CD4-positive, alpha-beta memory T cell (primary cell): Measurements from ENCODE around the gene COL4A1. TPM values are rescaled to one million over a fixed set of nuclear protein-coding genes. Genes with fewer than 3 reads are reported as not detected.

Experiments used
- CTCF ChIA-PET: fragments of 350-600 bp; sonication (Branson Sonifier 250); formaldehyde crosslinking; loops from one replicate; lab custom pipeline; 2021; ENCODE audit warnings: inconsistent platforms; ENCODE audit not compliant: partially characterized antibody; lab: Charles Lee
- POLR2A ChIA-PET: fragments of 350-600 bp; sonication (Branson Sonifier 250); formaldehyde crosslinking; loops from one replicate; lab custom pipeline; 2021; ENCODE audit not compliant: partially characterized antibody; lab: Charles Lee
- DNase-seq, 5 donors: peaks; one replicate each; pipeline versions ENCODE4 v3.0.0 to v3.0.0-alpha.2; 2020 to 2022; ENCODE audit warnings: mixed read lengths in 1 of 5
- H3K27ac ChIP-seq: one replicate; pipeline ENCODE4 v1.7.0; 2013; ENCODE audit warnings: low read depth, low read length
- H3K27me3 ChIP-seq: 2 replicates; pipeline ENCODE4 v1.7.0; 2013; ENCODE audit warnings: mild to moderate bottlenecking, low read length, moderate library complexity; ENCODE audit not compliant: insufficient read depth
- H3K36me3 ChIP-seq: 2 replicates; pipeline ENCODE4 v1.7.0; 2013; ENCODE audit warnings: mild to moderate bottlenecking, low read length, moderate library complexity; ENCODE audit not compliant: insufficient read depth
- H3K4me1 ChIP-seq: 2 replicates; pipeline ENCODE4 v1.7.0; 2013; ENCODE audit warnings: mild to moderate bottlenecking, low read length, moderate library complexity; ENCODE audit not compliant: insufficient read depth
- H3K4me3 ChIP-seq, 2 donors: one replicate each; pipeline ENCODE4 v1.7.0; 2013; ENCODE audit warnings: low read length in 2 of 2, mild to moderate bottlenecking in 1 of 2
- H3K9me3 ChIP-seq, 2 donors: one replicate each; pipeline ENCODE4 v1.7.0; 2013; ENCODE audit warnings: low read length in 2 of 2, control low read depth in 1 of 2; ENCODE audit not compliant: control insufficient read depth in 1 of 2
- H3K27ac Mint-ChIP-seq, 7 donors: one replicate each; pipeline ENCODE4 v1.8.0; 2020 to 2021; ENCODE audit warnings: mixed read lengths in 7 of 7, mild to moderate bottlenecking in 6 of 7, inconsistent platforms in 3 of 7, moderate library complexity in 3 of 7
- H3K27me3 Mint-ChIP-seq, 2 donors: one replicate each; pipeline ENCODE4 v1.8.0; 2020 to 2021; ENCODE audit warnings: mixed read lengths in 2 of 2
- H3K36me3 Mint-ChIP-seq, 2 donors: one replicate each; pipeline ENCODE4 v1.8.0; 2020 to 2021; ENCODE audit warnings: mixed read lengths in 2 of 2, inconsistent platforms in 1 of 2, mild to moderate bottlenecking in 1 of 2
- H3K4me1 Mint-ChIP-seq, 4 donors: one replicate each; pipeline ENCODE4 v1.8.0; 2020 to 2021; ENCODE audit warnings: mixed read lengths in 4 of 4, mild to moderate bottlenecking in 1 of 4
- H3K4me3 Mint-ChIP-seq, 8 donors: one replicate each; pipeline ENCODE4 v1.8.0; 2020 to 2021; ENCODE audit warnings: mixed read lengths in 8 of 8, mild to moderate bottlenecking in 7 of 8, moderate library complexity in 6 of 8, inconsistent platforms in 3 of 8
- H3K9me3 Mint-ChIP-seq, 8 donors: one replicate each; pipeline ENCODE4 v1.8.0; 2020 to 2021; ENCODE audit warnings: mixed read lengths in 8 of 8, mild to moderate bottlenecking in 5 of 8, inconsistent platforms in 3 of 8, moderate library complexity in 1 of 8
- intact Hi-C: fragments of 100-400 bp; cut with micrococcal nuclease; formaldehyde crosslinking; loops from one replicate; pipeline ENCODE4 v1.15.1; 2023
- polyA plus RNA-seq, 2 donors: library from polyadenylated mRNA; unstranded; fragments of 300-500 nt; fragmentation: Illumina TruSeq; gene quantifications; one replicate each; pipeline ENCODE4 v1.2.3, GENCODE V29; 2021
- total RNA-seq, 2 experiments: library from RNA; stranded (reverse); gene quantifications; one replicate each; pipeline ENCODE4 v1.2.3, GENCODE V29; 2021

COL4A1 gene
- total and polyA plus RNA-seq, 4 experiments from 2014 or later = not detected

DNA sequence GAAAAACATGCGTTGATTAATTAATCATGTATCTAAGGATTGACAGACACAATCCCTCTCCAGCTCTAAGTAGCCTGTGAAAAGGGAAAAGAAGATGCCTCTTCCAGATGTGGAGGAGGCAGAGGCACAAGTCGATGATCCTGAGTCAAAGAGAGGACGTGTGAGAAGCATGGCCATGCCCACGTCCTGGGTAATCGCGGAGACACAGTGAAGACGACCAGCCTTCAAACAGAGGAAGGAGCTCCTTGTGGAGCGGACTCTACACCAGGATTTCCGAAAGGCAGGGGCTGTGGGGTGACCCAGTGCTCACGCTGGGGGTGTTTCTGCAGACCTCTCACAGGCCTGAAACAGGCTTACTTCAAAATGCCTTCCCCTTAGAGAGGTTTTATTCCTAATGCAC, 70.5 kb downstream of the COL4A1 start:
- H3K27me3 ChIP-seq = no peaks in the 10 kb centered on the region
- H3K27me3 Mint-ChIP-seq = peaks cover 20% of the 10 kb centered on the region in 2 donors
- intact Hi-C loops = no loop called here
- H3K36me3 Mint-ChIP-seq = no peaks in the 10 kb centered on the region
- no peak for DNase-seq
- no peak overlapping the region for H3K4me3 Mint-ChIP-seq
- H3K9me3 ChIP-seq = no peaks in the 10 kb centered on the region
- H3K27ac Mint-ChIP-seq = no peak overlapping the region
- no peaks in the 10 kb centered on the region for H3K4me1 Mint-ChIP-seq
- H3K9me3 Mint-ChIP-seq = peaks cover 0 to under 1% (median 0%) of the 10 kb centered on the region in 8 donors
- no peak overlapping the region for H3K27ac ChIP-seq
- CTCF ChIA-PET = no interaction called here
- no peaks in the 10 kb centered on the region for H3K36me3 ChIP-seq
- POLR2A ChIA-PET = no interaction called here
- H3K4me3 ChIP-seq = no peak overlapping the region
- no peaks in the 10 kb centered on the region for H3K4me1 ChIP-seq

DNA sequence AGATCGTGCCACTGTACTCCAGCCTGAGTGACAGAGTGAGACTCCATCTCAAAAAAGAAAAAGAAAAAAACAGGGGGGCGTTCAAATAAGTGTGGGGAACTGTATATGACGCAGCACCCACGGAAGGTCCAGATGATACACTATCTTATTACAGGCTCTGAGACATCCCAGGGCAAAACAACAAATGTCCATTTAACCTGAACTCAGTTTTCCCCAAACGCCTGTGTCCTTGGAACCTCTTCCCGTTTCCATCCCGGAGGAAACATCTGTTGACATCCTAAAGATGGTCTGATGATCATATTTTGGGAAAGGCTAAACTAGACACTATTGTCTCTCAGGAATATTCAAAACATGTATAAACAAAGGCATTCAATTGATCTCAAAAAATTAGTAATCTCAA, 72.4 kb downstream of the COL4A1 start:
- CTCF ChIA-PET = interaction anchor here (1.9 kb wide), 1 partner anchor 11 kb away, joined by 8 read pairs; no protein-coding TSS in a partner anchor
- Histone ChIP-seq H3K36me3 (no peaks in the 10 kb centered on the region), H3K27ac (no peak overlapping the region), H3K27me3 (no peaks in the 10 kb centered on the region), H3K4me1 (no peaks in the 10 kb centered on the region), H3K4me3 (no peak overlapping the region), H3K9me3 (no peaks in the 10 kb centered on the region)
- H3K9me3 Mint-ChIP-seq = peaks cover 0 to 1% (median 0%) of the 10 kb centered on the region in 8 donors
- DNase-seq = no peak
- no peak overlapping the region for H3K4me3 Mint-ChIP-seq
- intact Hi-C loops = no loop called here
- H3K27ac Mint-ChIP-seq = no peak overlapping the region
- POLR2A ChIA-PET = no interaction called here
- peaks cover 20 to 22% of the 10 kb centered on the region in 2 donors for H3K27me3 Mint-ChIP-seq
- peaks cover 0 to 1% (median 0%) of the 10 kb centered on the region in 4 donors for H3K4me1 Mint-ChIP-seq
- H3K36me3 Mint-ChIP-seq = no peaks in the 10 kb centered on the region

DNA sequence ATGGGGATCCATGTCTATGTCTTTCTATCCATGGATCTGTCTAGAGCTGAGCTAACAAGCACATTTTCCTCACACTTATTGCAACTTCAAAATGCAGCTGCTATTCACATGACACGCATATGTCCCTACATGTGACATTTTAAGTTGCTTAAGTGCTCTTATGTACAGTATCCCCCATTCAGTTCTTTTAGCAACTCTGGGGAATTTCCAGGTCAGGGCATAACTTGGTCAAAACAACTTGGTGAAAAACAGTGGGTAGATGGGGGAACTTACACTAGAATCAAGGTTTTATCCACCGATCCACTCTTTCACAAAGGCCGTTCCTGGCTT, 73.0 kb downstream of the COL4A1 start:
- H3K4me3 Mint-ChIP-seq = no peak overlapping the region

DNA sequence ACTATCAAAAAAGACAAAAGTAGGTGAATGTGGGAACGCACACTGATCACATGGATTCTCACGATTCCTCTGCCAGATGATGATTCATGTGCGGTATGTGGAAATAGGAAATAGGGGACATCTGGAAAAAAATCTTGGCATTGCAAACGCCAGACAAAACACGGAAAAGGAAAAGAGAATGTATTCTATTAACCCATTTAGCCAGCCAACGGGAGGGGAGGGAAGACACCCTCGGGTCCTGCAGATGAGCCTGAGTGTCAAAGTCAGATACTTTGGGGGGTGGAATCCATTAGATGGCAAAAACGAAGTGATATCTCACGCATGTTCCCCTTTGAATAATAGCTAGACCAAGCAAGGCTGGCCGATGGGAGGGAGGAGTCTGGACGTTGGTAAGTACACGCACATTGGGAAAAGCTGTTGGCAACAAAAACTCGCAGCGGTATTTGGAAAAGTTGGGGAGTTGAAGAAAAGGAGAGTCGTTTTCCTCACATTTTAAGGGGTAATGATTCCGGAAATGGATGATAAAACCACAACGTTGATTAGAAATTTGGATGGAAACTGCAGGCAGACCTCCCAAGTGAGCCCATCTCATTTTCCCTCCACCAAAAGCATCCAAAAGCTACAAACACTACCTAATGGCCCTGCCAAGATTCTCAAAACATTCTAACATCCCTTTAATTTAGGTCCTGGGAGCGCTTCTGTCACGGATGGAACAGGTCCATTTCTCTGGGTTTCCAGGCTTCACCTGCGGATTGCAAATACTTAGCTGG, 73.6 kb downstream of the COL4A1 start:
- H3K4me3 Mint-ChIP-seq = no peak overlapping the region
- H3K27ac Mint-ChIP-seq = no peak overlapping the region
- intact Hi-C loops = no loop called here
- H3K4me1 Mint-ChIP-seq = peaks cover 0 to 1% (median 0%) of the 10 kb centered on the region in 4 donors
- no peaks in the 10 kb centered on the region for H3K4me1 ChIP-seq
- H3K36me3 Mint-ChIP-seq = no peaks in the 10 kb centered on the region
- ChIA-PET CTCF (interaction anchor here (1.9 kb wide), 1 partner anchor 9 kb away, joined by 8 read pairs; no protein-coding TSS in a partner anchor), POLR2A (no interaction called here)
- no peaks in the 10 kb centered on the region for H3K27me3 ChIP-seq
- no peak for DNase-seq
- peaks cover 22% of the 10 kb centered on the region in 2 donors for H3K27me3 Mint-ChIP-seq
- peaks cover 0 to 1% (median 0%) of the 10 kb centered on the region in 8 donors for H3K9me3 Mint-ChIP-seq
- no peak overlapping the region for H3K4me3 ChIP-seq
- no peak overlapping the region for H3K27ac ChIP-seq
- H3K36me3 ChIP-seq = no peaks in the 10 kb centered on the region
- no peaks in the 10 kb centered on the region for H3K9me3 ChIP-seq

More for the DNA sequence above, 73.0 kb downstream of the COL4A1 start:
- H3K9me3 Mint-ChIP-seq = peaks cover 0 to 1% (median 0%) of the 10 kb centered on the region in 8 donors
- Histone ChIP-seq H3K27me3 (no peaks in the 10 kb centered on the region), H3K27ac (no peak overlapping the region), H3K9me3 (no peaks in the 10 kb centered on the region), H3K4me1 (no peaks in the 10 kb centered on the region), H3K36me3 (no peaks in the 10 kb centered on the region), H3K4me3 (no peak overlapping the region)
- DNase-seq = no peak
- H3K27ac Mint-ChIP-seq = no peak overlapping the region
- CTCF ChIA-PET = interaction anchor here (1.9 kb wide), 1 partner anchor 10 kb away, joined by 8 read pairs; no protein-coding TSS in a partner anchor
- H3K4me1 Mint-ChIP-seq = peaks cover 0 to 1% (median 0%) of the 10 kb centered on the region in 4 donors
- H3K27me3 Mint-ChIP-seq = peaks cover 20 to 22% of the 10 kb centered on the region in 2 donors
- POLR2A ChIA-PET = no interaction called here
- intact Hi-C loops = no loop called here
- no peaks in the 10 kb centered on the region for H3K36me3 Mint-ChIP-seq

DNA sequence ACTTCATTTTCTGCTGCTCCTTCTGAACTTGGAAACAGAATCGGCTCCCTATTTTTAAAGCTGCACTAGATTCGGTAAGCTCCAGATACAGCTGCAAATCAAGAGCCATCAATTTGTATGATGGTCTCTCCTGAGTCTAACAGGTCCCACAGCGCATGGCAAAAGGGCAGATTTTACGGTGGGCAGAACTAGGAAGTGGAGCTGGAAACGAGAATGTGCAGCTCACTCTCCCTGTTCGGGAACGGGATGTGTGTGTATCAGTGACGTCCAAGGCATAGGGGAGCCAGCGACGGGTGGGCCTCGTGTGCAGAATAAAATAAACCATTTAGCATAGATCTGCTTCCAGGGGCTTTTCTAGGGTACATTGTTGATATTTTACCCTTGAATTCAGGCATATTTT, 74.2 kb downstream of the COL4A1 start:
- Mint-ChIP-seq H3K27me3 (peaks cover 19 to 22% of the 10 kb centered on the region in 2 donors), H3K9me3 (peaks cover 0 to 1% (median 0%) of the 10 kb centered on the region in 8 donors), H3K4me1 (peaks cover 0 to 1% (median 0%) of the 10 kb centered on the region in 4 donors), H3K27ac (no peak overlapping the region), H3K4me3 (no peak overlapping the region), H3K36me3 (no peaks in the 10 kb centered on the region)
- no peaks in the 10 kb centered on the region for H3K36me3 ChIP-seq
- H3K4me1 ChIP-seq = no peaks in the 10 kb centered on the region
- CTCF ChIA-PET = interaction anchor here (1.0 kb wide), 1 partner anchor 10 kb away, joined by 4 read pairs; no protein-coding TSS in a partner anchor
- no peaks in the 10 kb centered on the region for H3K27me3 ChIP-seq
- no peak for DNase-seq
- H3K4me3 ChIP-seq = no peak overlapping the region
- no peaks in the 10 kb centered on the region for H3K9me3 ChIP-seq
- POLR2A ChIA-PET = no interaction called here
- H3K27ac ChIP-seq = no peak overlapping the region
- intact Hi-C loops = no loop called here

DNA sequence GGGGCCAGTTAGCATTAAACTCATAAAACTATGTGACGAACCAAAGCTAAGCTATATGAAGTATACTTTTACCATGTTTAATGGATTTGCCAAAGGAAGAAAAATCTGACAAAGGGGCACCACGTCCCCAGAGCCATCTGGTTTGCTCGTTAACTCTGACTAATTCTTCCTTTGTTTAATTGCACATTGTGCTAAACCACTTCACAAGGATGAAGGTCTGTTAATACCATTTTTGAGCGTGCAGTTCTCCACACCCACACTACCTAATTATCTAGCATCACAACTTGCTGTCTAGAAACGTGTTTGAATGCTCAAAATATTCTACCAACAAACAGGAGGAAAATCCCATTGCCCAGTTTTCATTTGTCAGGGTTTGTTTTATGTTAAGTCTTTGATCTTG, 74.8 kb downstream of the COL4A1 start:
- Histone ChIP-seq H3K9me3 (no peaks in the 10 kb centered on the region), H3K27me3 (no peaks in the 10 kb centered on the region), H3K27ac (no peak overlapping the region), H3K4me1 (no peaks in the 10 kb centered on the region), H3K36me3 (no peaks in the 10 kb centered on the region), H3K4me3 (no peak overlapping the region)
- intact Hi-C loops = no loop called here
- Mint-ChIP-seq H3K9me3 (peaks cover 0 to 1% (median 0%) of the 10 kb centered on the region in 8 donors), H3K4me1 (peaks cover 0 to 1% (median 0%) of the 10 kb centered on the region in 4 donors), H3K4me3 (no peak overlapping the region), H3K27ac (no peak overlapping the region), H3K36me3 (no peaks in the 10 kb centered on the region), H3K27me3 (peaks cover 15 to 22% of the 10 kb centered on the region in 2 donors)
- CTCF ChIA-PET = interaction anchor here (1.0 kb wide), 1 partner anchor 9 kb away, joined by 4 read pairs; no protein-coding TSS in a partner anchor
- POLR2A ChIA-PET = no interaction called here
- DNase-seq = no peak

DNA sequence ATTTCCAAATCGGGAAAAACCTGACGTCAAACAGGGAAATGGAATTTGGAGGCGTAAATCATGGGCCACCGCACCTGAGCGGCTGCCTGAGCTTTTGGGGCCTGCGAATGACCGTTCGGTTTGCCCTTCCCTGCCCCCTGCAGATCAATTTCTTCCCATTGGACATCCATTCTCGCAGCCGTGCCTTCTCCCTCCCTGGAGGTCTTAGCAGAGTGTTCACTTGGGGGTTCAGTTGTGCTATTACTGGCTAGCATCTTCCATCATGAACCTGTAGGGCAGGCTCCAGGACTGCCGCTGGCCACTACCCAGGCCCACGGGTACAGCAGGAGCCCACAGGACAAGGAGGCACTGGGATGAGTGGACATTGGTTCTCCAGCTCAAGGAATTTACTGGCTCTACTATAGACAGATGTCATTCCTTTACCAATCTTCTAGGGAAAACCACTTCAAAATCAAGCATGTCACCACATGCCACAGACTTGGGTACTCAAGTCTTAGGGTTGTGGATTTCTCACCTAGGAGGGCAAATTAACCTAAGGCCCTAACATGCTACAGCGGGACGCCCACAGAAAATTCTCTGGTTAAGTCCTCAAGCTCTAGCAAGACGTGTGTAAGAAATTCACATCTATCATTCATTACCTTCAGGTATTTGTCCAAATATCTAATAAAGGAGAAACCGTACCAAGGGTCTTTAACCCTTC, 75.5 kb downstream of the COL4A1 start:
- H3K4me3 Mint-ChIP-seq = no peak overlapping the region
- H3K4me1 Mint-ChIP-seq = peaks cover 0 to 1% (median 0%) of the 10 kb centered on the region in 4 donors
- H3K27ac Mint-ChIP-seq = no peak overlapping the region
- H3K9me3 ChIP-seq = no peaks in the 10 kb centered on the region
- no peak for DNase-seq
- intact Hi-C loops = no loop called here
- H3K4me3 ChIP-seq = no peak overlapping the region
- POLR2A ChIA-PET = no interaction called here
- peaks cover 15 to 19% of the 10 kb centered on the region in 2 donors for H3K27me3 Mint-ChIP-seq
- no peaks in the 10 kb centered on the region for H3K4me1 ChIP-seq
- no peaks in the 10 kb centered on the region for H3K36me3 ChIP-seq
- CTCF ChIA-PET = no interaction called here
- no peak overlapping the region for H3K27ac ChIP-seq
- no peaks in the 10 kb centered on the region for H3K36me3 Mint-ChIP-seq
- peaks cover 0 to 1% (median 0%) of the 10 kb centered on the region in 8 donors for H3K9me3 Mint-ChIP-seq
- H3K27me3 ChIP-seq = no peaks in the 10 kb centered on the region
